ENCODE measurements around the gene DHRS13.

- no peak for TF ChIP-seq POLR2AphosphoS5 (IDR thresholded peaks at IDR 0.05)
- no peak for TF ChIP-seq TAF1 (IDR thresholded peaks at IDR 0.05; ENCODE audit: low read depth)
- no peak for TF ChIP-seq CTCF (IDR thresholded peaks at IDR 0.05; ENCODE audit: poor library complexity, severe bottlenecking)
- no peak for TF ChIP-seq EZH2 (IDR thresholded peaks at IDR 0.05; ENCODE audit: borderline replicate concordance, insufficient read depth, low read length, poor library complexity, severe bottlenecking)
- TF ChIP-seq RAD21 (conservative IDR thresholded peaks at IDR 0.05) = no peak
Measured at GRCh38 chr17:28917029-28917428, 14.2 kb upstream of the DHRS13 start.
